ENCODE measurements around the gene SBF1.

GRCh38 chr22:50522806-50523438, 48.1 kb upstream of the SBF1 start:
- no peak for TF ChIP-seq BHLHE40 (IDR thresholded peaks at IDR 0.05; ENCODE audit: low read length)
- TF ChIP-seq TCF7L2 (IDR thresholded peaks at IDR 0.05; ENCODE audit: low read depth, low read length): no peak
- no peak for TF ChIP-seq MTA3 (CRISPR knock-in tag; IDR thresholded peaks at IDR 0.05)
- TF ChIP-seq ZNF335 (CRISPR knock-in tag; IDR thresholded peaks at IDR 0.05): no peak
- TF ChIP-seq LRRFIP1 (CRISPR knock-in tag; conservative IDR thresholded peaks at IDR 0.05): no peak
- TF ChIP-seq REL (CRISPR knock-in tag; conservative IDR thresholded peaks at IDR 0.05): no peak

All from HepG2 (cell line).